H9 (cell line): ENCODE measurements around the gene SLC15A3. TPM values are rescaled to one million over a fixed set of nuclear protein-coding genes. Genes with fewer than 3 reads are reported as not detected.

Experiments used
- DNase-seq: peaks from one replicate; pipeline ENCODE4 v3.0.0-alpha.2; 2017
- H2AFZ ChIP-seq: one replicate; pipeline ENCODE4 v1.6.1; 2013; ENCODE audit warnings: mild to moderate bottlenecking, low read length, control low read depth, moderate library complexity
- H2AK5ac ChIP-seq: 2 replicates; pipeline ENCODE4 v1.6.1; 2013; ENCODE audit warnings: low read length, control low read depth, mixed read lengths; ENCODE audit not compliant: insufficient read length
- H2BK120ac ChIP-seq: one replicate; pipeline ENCODE4 v1.6.1; 2013; ENCODE audit warnings: low read depth, mild to moderate bottlenecking, low read length, control low read depth, inconsistent platforms; ENCODE audit not compliant: poor library complexity, severe bottlenecking
- H2BK12ac ChIP-seq: 2 replicates; pipeline ENCODE4 v1.6.1; 2013; ENCODE audit warnings: low read length, control low read depth, mixed read lengths, low read depth; ENCODE audit not compliant: insufficient read length
- H2BK15ac ChIP-seq: 2 replicates; pipeline ENCODE4 v1.6.1; 2013; ENCODE audit warnings: low read depth, low read length, control low read depth
- H2BK20ac ChIP-seq: one replicate; pipeline ENCODE4 v1.6.1; 2013; ENCODE audit warnings: low read depth, mild to moderate bottlenecking, low read length, control low read depth, inconsistent platforms; ENCODE audit not compliant: poor library complexity, severe bottlenecking
- H2BK5ac ChIP-seq: 2 replicates; pipeline ENCODE4 v1.6.1; 2013; ENCODE audit warnings: low read length, control low read depth, mixed read lengths; ENCODE audit not compliant: insufficient read length
- H3K14ac ChIP-seq: 2 replicates; pipeline ENCODE4 v1.6.1; 2013; ENCODE audit warnings: low read length, control low read depth; ENCODE audit not compliant: insufficient read depth
- H3K18ac ChIP-seq: 2 replicates; pipeline ENCODE4 v1.6.1; 2013; ENCODE audit warnings: low read depth, mild to moderate bottlenecking, mixed read lengths, low read length, control low read depth; ENCODE audit not compliant: insufficient read length
- H3K23ac ChIP-seq: 2 replicates; pipeline ENCODE4 v1.6.1; 2013; ENCODE audit warnings: low read length, control low read depth, mixed read lengths, low read depth; ENCODE audit not compliant: insufficient read length
- H3K23me2 ChIP-seq: 2 replicates; pipeline ENCODE4 v1.6.1; 2013; ENCODE audit warnings: low read depth, mild to moderate bottlenecking, mixed read lengths, low read length, control low read depth; ENCODE audit not compliant: insufficient read length, poor library complexity, severe bottlenecking
- H3K27ac ChIP-seq: 2 replicates; pipeline ENCODE4 v1.5.1; 2013; ENCODE audit warnings: low read length, control low read depth, mixed read lengths, low read depth; ENCODE audit not compliant: insufficient read length
- H3K27me3 ChIP-seq: 2 replicates; pipeline ENCODE4 v1.6.1; 2013; ENCODE audit warnings: low read length, control low read depth, inconsistent platforms; ENCODE audit not compliant: insufficient read depth
- H3K4ac ChIP-seq: 2 replicates; pipeline ENCODE4 v1.6.1; 2013; ENCODE audit warnings: low read depth, mild to moderate bottlenecking, control low read depth, inconsistent platforms, low read length, moderate library complexity
- H3K4me1 ChIP-seq: 2 replicates; pipeline ENCODE4 v1.6.1; 2013; ENCODE audit warnings: low read length, control low read depth, inconsistent platforms; ENCODE audit not compliant: insufficient read depth
- H3K4me2 ChIP-seq: 2 replicates; pipeline ENCODE4 v1.6.1; 2013; ENCODE audit warnings: low read length, control low read depth, mixed read lengths; ENCODE audit not compliant: insufficient read length, insufficient read depth
- H3K56ac ChIP-seq: 2 replicates; pipeline ENCODE4 v1.6.1; 2013; ENCODE audit warnings: low read depth, mild to moderate bottlenecking, mixed read lengths, low read length, control low read depth; ENCODE audit not compliant: insufficient read length
- H3K79me1 ChIP-seq: 2 replicates; pipeline ENCODE4 v1.6.1; 2013; ENCODE audit warnings: low read depth, mild to moderate bottlenecking, moderate library complexity, low read length, control low read depth, inconsistent platforms; ENCODE audit not compliant: insufficient read depth, poor library complexity, severe bottlenecking
- H3K79me2 ChIP-seq: 2 replicates; pipeline ENCODE4 v1.6.1; 2013; ENCODE audit warnings: low read length, control low read depth, inconsistent platforms; ENCODE audit not compliant: insufficient read depth
- H3K9ac ChIP-seq: 2 replicates; pipeline ENCODE4 v1.6.1; 2013; ENCODE audit warnings: low read length, control low read depth, mixed read lengths; ENCODE audit not compliant: insufficient read length; ENCODE audit errors: extremely low read depth
- H3K9me3 ChIP-seq: one replicate; pipeline ENCODE4 v1.6.1; 2013; ENCODE audit warnings: low read depth, low read length, inconsistent platforms; ENCODE audit not compliant: control insufficient read depth
- H3T11ph ChIP-seq: one replicate; pipeline ENCODE4 v1.6.1; 2013; ENCODE audit warnings: mild to moderate bottlenecking, low read length, control low read depth, inconsistent platforms
- H4K20me1 ChIP-seq: one replicate; pipeline ENCODE4 v1.6.1; 2013; ENCODE audit not compliant: control insufficient read depth, insufficient read length, insufficient read depth
- H4K5ac ChIP-seq: 2 replicates; pipeline ENCODE4 v1.6.1; 2013; ENCODE audit warnings: low read depth, mild to moderate bottlenecking, mixed read lengths, low read length, control low read depth; ENCODE audit not compliant: insufficient read length
- H4K8ac ChIP-seq: replicated peaks from 2 replicates; pipeline ENCODE4 v1.6.1; 2013; ENCODE audit warnings: low read length, control low read depth, mixed read lengths, low read depth; ENCODE audit not compliant: insufficient read length
- H4K91ac ChIP-seq: 2 replicates; pipeline ENCODE4 v1.6.1; 2013; ENCODE audit warnings: low read depth, mild to moderate bottlenecking, moderate library complexity, mixed read lengths, low read length, control low read depth; ENCODE audit not compliant: insufficient read length
- H3K27ac Mint-ChIP-seq, 3 experiments: 2 replicates in 2 of 3; 3 replicates in 1 of 3; pipeline ENCODE4 v1.8.0; 2020 to 2021; ENCODE audit warnings: mixed read lengths in 3 of 3, mild to moderate bottlenecking in 1 of 3, moderate library complexity in 1 of 3
- H3K27me3 Mint-ChIP-seq: 2 replicates; pipeline ENCODE4 v1.8.0; 2021; ENCODE audit warnings: low read depth, mild to moderate bottlenecking, moderate library complexity, mixed read lengths
- H3K36me3 Mint-ChIP-seq, 3 experiments: 2 replicates in 2 of 3; 3 replicates in 1 of 3; pipeline ENCODE4 v1.8.0; 2020 to 2021; ENCODE audit warnings: low read depth in 3 of 3, mixed read lengths in 3 of 3; ENCODE audit not compliant: insufficient read depth in 1 of 3
- H3K4me1 Mint-ChIP-seq, 2 experiments: 2 replicates each; pipeline ENCODE4 v1.8.0; 2020; ENCODE audit warnings: mixed read lengths in 2 of 2
- H3K4me3 Mint-ChIP-seq, 2 experiments: 2 replicates in 1 of 2; 3 replicates in 1 of 2; pipeline ENCODE4 v1.8.0; 2020 to 2021; ENCODE audit warnings: mild to moderate bottlenecking in 2 of 2, mixed read lengths in 2 of 2, moderate library complexity in 1 of 2
- H3K9me3 Mint-ChIP-seq, 2 experiments: 2 replicates in 1 of 2; 3 replicates in 1 of 2; pipeline ENCODE4 v1.8.0; 2020; ENCODE audit warnings: mild to moderate bottlenecking in 2 of 2, mixed read lengths in 2 of 2, moderate library complexity in 1 of 2
- CTCF ChIP-seq: fragments of 200-600 bp; sonication (generic); conservative IDR thresholded peaks from 3 replicates; pipeline ENCODE4 v1.8.0; 2021; ENCODE audit warnings: antibody characterized with exemption, mild to moderate bottlenecking
- WGBS: extraction: QIAGEN DNeasy Blood & Tissue Kit; methylation state at CpG from one replicate; pipeline ENCODE4 v1.1.7; 2013; ENCODE audit warnings: missing lambda C conversion rate, low lambda C conversion rate, mixed read lengths; ENCODE audit not compliant: insufficient read length; ENCODE audit errors: extremely low coverage; 5-methylcytosine and 5-hydroxymethylcytosine counted together
- total RNA-seq: library from RNA; stranded (reverse); gene quantifications from 2 replicates; pipeline ENCODE4 v1.2.1, GENCODE V29; 2021

SLC15A3 gene
- total RNA-seq, 1 experiment from 2014 or later: 7.0 TPM

GRCh38 chr11:60897496-60897895, 54.5 kb downstream of the SLC15A3 start:
- Histone ChIP-seq H4K20me1 (peaks cover 2% of the 10 kb centered on the region), H3K27ac (no peak overlapping the region), H3K27me3 (no peaks in the 10 kb centered on the region), H3K4me1 (no peaks in the 10 kb centered on the region), H2BK120ac (no peak overlapping the region), H4K5ac (no peak overlapping the region), H3K4ac (no peak overlapping the region), H3K79me2 (no peaks in the 10 kb centered on the region), H4K91ac (no peak overlapping the region), H2BK12ac (no peak overlapping the region), H2BK5ac (no peak overlapping the region), H2AK5ac (no peak overlapping the region), H4K8ac (no peak overlapping the region), H3K23ac (no peak overlapping the region), H3K9me3 (no peaks in the 10 kb centered on the region), H3K18ac (no peak overlapping the region), H3T11ph (no peak overlapping the region), H3K23me2 (no peaks in the 10 kb centered on the region), H2BK15ac (no peak overlapping the region), H3K79me1 (no peaks in the 10 kb centered on the region), H2AFZ (no peak overlapping the region), H2BK20ac (no peak overlapping the region), H3K14ac (no peak overlapping the region), H3K4me2 (no peak overlapping the region), H3K56ac (no peak overlapping the region), H3K9ac (no peak overlapping the region)
- DNase-seq: no peak
- Mint-ChIP-seq H3K4me1 (no peaks in the 10 kb centered on the region), H3K27ac (no peak overlapping the region), H3K27me3 (no peaks in the 10 kb centered on the region), H3K9me3 (no peaks in the 10 kb centered on the region), H3K36me3 (peaks cover 45 to 96% (median 68%) of the 10 kb centered on the region in 3 experiments; a peak in 6 of 7 replicates), H3K4me3 (no peak overlapping the region)
- no peak for TF ChIP-seq CTCF
- WGBS: no CpG with 5 or more reads among the region's 4 CpGs
